G401 (cell line): ENCODE results near the gene BDKRB1. TPM values are rescaled to one million over a fixed set of nuclear protein-coding genes. Genes with fewer than 3 reads are reported as not detected.
"Not testable (repeated sequence)": the region's sequence is repeated elsewhere in the genome, so short reads cannot be mapped to it uniquely, and the experiment has no call there.

Experiments
- DNase-seq: peaks from one replicate; pipeline ENCODE4 v3.0.0-alpha.2; 2015; ENCODE audit warnings: low spot score
- in situ Hi-C: cut with HindIII; loops from 2 replicates; pipeline ENCODE4 v1.10.0; 2016; ENCODE audit warnings: low sequenced_read_pairs, mixed read lengths
- total RNA-seq: library from RNA; depleted of rRNA; stranded (reverse); fragments of >200 nt; shearing (Covaris generic); gene quantifications from 2 replicates; pipeline ENCODE4 v1.2.3, GENCODE V29; 2014

Gene BDKRB1
- total RNA-seq, 1 experiment from 2014 or later, result not detected

DNA sequence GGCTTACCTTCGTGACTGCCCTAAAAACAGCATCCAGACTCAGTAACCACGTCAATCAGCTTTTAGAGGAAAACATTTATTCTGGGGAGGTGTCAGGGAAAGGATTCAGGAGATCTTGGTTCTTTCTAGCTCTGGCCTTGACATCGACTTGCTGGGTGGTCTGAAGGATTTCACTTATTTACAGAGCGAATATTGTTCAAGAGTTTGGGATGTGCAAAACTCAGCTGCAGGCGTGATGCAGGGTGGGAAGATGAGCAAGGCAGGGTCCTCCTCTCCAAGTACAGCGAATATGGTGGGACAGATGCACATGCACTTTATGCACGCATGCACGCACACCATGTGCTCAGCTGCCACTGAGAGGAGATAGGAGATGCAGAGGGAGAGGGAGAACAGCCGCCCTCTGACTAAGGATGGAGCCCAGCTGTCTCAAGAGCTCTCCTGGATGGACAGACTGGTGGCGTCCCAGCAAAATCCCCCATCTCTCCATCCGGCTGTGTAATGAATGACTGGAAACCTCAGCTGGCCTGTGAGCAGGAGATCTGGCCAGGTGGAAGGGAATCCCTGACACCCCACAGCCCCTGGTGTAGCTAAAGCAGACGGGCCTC, 24.4 kb upstream of the BDKRB1 start:
- in situ Hi-C loops, result no loop called here
- DNase-seq, result no peak

DNA sequence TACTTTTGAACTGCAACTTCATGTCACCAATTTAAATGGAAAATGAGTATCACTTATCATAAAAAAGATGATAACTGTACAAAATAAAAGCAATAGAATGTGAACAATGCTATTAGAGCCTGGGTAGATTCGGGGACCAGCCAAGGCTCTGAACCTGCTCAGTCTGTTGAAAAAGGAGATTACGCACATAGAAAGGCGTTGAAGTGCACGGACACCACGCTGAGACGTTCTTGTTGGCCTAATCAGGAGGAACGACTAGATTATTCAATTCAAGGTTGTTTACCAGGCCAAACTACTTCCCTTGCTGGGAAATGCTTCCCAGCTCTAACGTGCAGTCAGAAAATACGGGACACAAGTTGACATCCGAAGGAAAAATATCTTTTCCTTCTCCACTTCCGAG, 23.5 kb upstream of the BDKRB1 start:
- in situ Hi-C loops, result no loop called here
- no peak for DNase-seq

DNA sequence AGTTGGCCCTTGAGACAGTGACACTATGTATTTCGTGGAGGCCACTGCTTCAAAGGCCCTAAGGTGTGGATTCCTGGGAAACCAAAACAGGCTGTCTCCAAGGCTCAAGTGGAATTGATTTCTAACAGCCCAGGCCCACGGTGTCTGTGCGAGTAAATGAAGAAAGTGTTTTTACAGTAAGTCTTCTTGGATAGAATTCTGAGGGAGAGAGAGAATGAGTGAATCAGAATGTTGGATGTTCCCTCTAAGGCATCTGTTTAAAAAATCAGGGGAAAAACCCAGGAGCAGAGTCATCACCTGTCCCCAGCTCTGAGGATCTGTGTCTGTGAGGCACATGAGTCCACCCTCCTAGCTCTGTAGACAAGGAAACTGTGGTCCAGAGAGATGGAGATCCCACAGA, 22.3 kb upstream of the BDKRB1 start:
- no peak for DNase-seq
- in situ Hi-C loops, result no loop called here

DNA sequence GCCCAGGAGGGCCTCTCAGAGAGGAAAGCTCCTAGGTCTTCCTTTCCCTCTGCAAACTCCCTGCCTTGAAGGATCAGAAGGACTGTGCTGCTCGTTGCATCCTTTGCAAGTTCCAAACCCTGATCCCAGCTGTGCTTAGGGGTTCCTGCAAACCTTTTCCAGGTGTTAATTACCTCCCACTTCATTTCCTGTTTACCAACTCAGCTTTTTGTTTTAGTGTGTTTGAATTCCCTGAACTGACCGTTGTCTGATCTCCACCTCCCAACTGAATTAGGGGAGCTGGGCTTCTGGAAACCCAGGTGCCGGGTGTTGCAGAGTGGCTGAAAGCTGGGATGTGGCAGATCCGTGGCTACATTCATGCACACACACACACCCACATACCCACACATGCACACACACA, 20.6 kb upstream of the BDKRB1 start:
- DNase-seq, result no peak
- in situ Hi-C loops, result no loop called here

DNA sequence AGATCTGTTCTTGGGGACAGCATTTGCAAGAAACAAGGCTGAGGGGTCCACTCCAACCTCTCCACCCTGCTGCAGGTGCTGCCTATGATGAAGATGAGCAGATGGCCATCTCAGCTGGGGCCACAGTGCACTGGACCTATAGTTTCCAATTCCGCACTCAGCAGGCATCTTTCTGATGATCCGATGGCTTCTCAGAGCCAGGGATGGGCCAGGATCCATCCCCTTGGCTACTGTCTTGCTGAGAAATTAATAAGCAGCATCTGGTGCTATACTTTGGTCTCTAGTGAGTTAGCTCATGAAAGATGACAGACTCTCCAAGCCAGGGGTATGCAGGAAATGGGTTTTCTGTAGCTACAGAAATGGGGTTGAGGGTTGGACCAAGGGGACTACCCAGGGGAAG, 18.4 kb upstream of the BDKRB1 start:
- peak; percentile 74 for DNase-seq
- in situ Hi-C loops, result no loop called here

DNA sequence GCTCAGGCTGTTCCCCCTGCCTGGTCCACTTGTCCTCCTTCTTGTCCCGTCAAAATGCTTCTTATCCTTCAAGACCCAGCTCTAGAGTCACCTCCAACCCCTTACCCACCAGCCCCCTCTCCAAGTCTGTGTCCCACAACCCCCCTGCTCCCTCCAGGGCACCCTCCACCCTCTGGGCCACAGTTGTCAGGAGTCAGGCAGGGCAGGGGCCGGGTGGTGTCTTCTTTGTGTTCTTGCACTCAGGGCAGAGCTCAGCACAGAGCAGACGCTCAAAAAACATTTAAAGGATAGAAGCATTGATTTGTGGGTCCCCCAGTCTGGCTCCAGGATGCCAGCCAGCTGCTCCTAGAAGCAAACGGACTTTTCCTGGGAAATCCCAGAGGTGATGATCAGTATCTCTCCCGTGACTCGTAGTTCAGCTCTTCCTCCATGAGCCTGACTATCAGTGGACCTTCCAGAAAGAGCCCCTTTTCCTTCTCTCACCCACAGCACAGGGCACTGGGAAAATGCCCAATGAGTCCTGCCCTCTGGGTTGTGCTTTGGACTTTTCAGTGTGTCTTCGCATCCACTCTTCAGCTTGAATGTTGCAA, 17.2 kb upstream of the BDKRB1 start:
- in situ Hi-C loops, result no loop called here
- DNase-seq, result no peak

DNA sequence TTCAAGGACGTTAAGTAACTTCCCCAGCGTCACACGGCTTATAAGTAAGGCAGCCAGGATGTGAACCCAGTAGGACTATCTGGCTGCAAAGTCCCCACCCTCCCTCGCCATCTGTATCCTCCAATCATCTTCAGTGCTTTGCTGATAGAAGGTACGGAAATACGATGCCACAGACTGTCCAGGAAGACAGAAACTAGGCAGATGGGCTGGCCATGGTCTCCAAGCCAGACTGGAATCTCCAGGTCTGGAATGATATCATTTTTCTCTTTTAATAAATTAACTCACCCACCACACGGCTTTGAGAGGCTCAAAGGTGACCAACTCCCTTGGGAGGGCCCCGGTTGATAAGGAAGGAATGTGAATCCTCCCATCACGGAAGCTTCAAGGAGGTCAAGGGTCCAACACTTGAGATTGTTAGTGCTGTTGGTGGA, 16.3 kb upstream of the BDKRB1 start:
- in situ Hi-C loops, result no loop called here
- no peak for DNase-seq

DNA sequence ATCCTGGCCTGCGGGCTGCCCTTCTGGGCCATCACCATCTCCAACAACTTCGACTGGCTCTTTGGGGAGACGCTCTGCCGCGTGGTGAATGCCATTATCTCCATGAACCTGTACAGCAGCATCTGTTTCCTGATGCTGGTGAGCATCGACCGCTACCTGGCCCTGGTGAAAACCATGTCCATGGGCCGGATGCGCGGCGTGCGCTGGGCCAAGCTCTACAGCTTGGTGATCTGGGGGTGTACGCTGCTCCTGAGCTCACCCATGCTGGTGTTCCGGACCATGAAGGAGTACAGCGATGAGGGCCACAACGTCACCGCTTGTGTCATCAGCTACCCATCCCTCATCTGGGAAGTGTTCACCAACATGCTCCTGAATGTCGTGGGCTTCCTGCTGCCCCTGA, 15.4 kb upstream of the BDKRB1 start:
- in situ Hi-C loops, result no loop called here
- no peak for DNase-seq

DNA sequence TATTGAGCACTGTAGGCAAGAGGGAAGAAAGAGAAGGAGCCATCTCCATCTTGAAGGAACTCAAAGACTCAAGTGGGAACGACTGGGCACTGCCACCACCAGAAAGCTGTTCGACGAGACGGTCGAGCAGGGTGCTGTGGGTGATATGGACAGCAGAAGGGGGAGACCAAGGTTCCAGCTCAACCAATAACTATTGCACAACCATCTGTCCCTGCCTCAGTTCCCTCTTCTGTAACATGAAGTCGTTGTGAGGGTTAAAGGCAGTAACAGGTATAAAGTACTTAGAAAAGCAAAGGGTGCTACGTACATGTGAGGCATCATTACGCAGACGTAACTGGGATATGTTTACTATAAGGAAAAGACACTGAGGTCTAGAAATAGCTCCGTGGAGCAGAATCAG, 13.9 kb upstream of the BDKRB1 start:
- no peak for DNase-seq
- in situ Hi-C loops, result no loop called here

DNA sequence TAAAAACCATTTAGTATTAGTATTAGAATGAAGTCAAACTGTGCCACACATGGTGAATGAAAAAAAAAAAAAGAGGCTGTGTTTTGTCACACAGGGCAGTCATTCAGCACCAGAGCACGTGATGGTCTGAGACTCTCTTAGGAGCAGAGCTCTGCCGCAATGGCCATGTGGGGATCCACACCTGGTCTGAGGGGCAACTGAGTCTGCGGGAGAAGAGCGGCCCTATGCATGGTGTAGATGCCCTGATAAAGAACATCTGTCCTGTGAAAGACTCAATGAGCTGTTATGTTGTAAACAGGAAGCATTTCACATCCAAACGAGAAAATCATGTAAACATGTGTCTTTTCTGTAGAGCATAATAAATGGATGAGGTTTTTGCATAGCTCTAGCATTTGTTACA, 12.2 kb upstream of the BDKRB1 start:
- in situ Hi-C loops, result no loop called here
- DNase-seq, result no peak

DNA sequence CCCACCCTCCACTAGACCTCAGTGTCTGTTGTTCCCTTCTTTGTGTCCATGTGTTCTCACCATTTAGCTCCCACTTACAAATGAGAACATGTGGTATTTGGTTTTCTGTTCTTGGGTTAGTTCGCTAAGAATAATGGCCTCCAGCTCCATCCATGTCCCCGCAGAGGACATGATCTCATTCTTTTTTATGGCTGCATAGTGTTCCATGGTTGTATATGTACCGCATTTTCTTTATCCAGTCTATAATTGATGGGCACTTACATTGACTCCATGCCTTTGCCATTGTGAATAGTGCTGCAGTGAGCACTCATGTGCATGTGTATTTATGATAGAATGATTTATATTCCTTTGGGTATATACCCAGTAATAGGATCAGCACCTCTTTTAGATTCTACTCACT, 10.9 kb upstream of the BDKRB1 start:
- in situ Hi-C loops, DNase-seq: not testable (repeated sequence)

DNA sequence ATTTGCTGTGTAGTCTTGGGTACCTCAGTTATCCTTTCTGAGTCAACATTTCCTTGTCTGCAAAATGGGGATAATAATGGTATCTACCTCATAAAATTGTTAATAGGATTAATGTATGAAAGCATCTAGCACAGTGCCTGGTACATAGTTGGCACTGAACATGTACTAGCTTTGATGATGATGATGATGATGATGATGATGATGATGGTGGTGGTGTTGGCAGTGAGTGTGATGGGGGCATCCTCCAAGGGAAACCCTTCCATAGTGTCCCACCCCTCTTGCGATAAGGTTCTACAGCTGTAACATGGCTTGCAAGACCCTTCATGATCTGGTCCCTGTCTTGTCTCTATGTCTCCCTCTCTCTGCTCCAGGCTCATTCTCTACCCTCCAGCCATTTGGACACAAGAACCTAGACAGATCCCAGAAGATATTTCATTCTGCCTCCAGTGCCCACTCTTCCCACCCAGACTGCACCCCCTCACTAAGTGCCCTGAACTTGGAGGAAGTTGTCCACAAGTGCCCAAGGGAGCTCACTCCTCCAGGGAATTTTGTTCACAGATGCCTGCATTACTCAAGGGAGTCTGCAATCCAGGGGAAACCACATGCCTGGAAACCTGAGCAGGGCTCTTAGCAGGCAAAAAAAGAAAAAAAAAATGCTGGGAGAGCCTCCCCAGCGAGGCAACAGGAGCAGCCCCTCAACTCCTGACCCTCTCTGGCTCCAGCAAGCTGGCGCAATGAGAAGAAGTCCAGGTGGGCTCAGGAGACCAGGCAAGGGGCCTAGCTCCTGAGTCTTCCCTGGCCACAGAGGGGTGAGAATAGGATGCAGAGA, 10.1 kb upstream of the BDKRB1 start:
- no peak for DNase-seq

DNA sequence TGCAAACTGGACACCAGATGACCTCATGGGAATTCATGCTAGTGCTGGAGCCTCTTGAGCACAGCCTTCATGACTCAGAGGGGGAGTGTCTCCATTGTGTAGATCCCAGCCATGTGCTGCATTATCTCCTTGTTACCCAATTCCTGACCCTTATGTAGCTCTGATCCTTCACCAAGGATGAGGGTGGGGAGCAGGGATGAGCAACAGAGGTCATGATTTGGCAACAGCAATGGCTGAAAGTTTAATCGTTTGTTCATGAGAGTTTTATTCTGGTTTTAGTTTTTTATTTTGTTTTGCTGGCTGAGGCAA, 9.5 kb upstream of the BDKRB1 start:
- no peak for DNase-seq
- in situ Hi-C loops, result no loop called here

More for the DNA sequence above, 10.1 kb upstream of the BDKRB1 start:
- in situ Hi-C loops, result no loop called here

DNA sequence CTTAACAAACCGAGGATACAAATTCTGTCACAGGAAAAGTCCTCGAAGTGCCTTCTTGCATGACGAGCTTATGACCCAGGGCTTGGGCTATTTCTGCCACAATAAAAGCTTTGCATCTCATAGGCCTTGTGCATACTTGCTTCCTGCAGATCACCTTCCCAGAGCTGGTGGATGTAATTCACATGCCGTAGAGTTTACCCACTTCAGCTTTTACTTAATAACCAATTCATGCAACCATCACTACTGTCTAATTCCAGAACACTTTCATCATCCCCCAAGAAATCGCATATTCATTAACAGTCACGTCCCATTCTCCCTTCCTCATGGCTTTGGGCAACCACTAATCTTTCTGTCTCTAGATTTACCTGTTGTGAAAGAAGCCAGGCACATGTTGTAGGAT, 9.0 kb upstream of the BDKRB1 start:
- no peak for DNase-seq
- in situ Hi-C loops, result no loop called here

DNA sequence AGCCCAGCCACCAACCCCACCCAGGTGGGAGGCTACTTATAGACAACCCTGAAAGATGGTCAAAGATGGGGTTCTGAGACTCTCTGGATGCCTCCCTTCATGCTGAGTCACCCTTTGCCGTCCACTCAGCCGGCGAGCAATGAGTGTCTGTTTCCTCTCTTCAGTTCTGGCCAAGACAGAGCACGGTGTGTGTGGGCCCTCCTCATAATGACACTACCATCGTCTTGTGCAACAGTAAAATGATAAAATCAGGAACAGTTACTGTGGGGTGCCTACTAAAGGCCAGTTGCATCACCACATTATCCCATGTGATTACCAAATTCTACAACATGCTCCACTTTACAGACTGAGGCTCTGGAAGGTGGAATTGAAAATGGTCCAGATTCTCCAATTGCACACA, 7.0 kb upstream of the BDKRB1 start:
- DNase-seq, result no peak
- in situ Hi-C loops, result no loop called here

DNA sequence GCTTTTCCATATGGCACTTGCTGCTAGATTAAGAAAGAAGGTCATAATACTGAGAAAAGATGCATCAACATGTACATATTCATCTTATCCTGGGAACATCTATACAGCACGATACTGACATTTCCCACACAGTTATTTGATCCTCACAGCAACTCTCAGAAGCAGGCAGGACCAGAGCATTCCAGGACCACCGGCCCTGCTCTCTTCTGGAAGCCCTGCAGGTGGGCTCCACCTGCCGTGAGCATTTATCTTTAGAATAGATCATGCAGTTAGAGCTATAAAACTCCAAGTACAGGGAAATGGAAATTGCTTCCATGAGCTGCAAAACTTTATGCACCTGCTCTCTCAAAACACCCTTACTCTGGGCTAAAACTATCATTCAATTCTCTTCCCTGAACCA, 5.5 kb upstream of the BDKRB1 start:
- DNase-seq, result no peak
- in situ Hi-C loops, result no loop called here

DNA sequence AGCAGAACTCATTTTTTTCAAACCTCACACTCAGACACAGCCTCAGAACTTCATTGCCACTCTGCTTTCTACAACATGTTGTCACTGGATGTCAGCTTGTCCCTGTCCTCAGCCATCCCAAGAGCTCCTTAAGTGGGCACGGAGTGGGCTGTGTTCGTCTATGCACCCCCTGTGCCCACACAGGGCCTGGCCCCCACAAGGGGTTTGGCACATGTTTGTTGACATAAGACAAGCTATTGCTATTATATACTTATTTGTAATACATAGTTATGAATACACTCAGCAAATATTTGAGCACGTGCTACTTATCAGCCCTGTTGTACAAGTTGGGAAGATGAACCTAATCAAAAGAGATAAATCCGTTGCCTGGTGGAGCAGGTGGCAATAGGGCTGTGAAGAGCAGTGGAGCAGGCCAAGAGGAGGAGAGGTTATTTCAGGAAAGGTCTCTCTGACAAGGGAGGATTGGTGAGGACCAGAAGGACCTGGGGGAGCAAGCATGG, 4.3 kb upstream of the BDKRB1 start:
- DNase-seq, result no peak
- in situ Hi-C loops, result no loop called here

DNA sequence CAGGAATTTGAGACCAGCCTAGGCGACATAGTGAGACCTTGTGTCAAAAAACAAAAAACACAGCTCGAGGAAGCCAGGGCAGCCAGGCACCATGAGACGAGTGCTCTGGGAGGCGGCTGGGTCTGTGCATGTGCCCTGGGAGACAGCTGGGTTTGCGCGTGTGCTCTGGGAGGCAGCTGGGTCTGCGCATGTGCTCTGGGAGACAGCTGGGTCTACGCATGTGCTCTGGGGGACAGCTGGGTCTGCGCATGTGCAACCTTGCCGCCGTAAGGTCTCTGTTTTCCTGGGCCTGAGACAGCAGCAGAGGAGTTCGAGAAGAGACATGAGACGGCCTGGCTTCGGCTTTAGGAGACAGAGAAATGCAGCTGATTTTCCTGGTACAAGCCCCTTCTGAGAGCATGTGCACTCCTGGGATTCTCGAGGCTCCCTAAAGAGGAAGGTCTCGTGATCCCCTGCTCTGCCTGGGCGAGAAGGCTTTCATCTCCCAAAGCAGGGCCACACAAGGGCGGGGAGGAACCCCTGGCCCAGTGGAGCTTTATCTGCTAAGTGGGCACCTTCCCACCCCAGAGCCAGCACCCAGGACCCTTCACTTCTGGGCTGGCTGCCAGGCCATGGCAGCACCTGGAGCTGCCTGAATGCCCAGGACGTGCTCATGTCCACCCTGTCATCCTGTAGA, 3.5 kb upstream of the BDKRB1 start:
- in situ Hi-C loops, result no loop called here

DNA sequence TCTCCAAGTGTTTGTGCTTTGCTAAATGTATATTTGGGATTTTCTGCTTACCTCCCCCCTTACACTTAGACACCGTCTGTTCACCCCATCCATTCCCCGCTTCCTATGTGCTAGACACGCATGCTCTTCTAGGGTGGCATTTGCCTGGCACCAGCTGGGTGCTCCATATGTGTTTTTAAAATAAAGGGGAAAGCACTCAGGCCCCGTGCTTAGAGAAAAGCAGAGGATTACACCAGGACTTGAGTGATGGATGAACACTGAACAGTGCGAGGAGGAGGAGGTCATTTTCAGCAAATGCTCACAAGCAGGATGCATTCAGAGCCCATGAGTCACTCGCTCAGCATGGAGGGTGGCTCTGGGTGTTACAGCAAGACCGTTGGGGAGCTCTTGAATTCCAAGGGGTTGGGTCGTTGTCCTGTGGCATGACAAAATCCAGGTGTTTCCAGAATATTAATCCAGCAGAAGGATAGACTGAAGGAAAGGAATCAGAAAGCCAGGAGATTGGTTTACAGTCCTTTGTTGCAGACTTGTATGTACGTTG, 2.9 kb upstream of the BDKRB1 start:
- in situ Hi-C loops, result no loop called here
- no peak for DNase-seq

More for the DNA sequence above, 3.5 kb upstream of the BDKRB1 start:
- no peak for DNase-seq

DNA sequence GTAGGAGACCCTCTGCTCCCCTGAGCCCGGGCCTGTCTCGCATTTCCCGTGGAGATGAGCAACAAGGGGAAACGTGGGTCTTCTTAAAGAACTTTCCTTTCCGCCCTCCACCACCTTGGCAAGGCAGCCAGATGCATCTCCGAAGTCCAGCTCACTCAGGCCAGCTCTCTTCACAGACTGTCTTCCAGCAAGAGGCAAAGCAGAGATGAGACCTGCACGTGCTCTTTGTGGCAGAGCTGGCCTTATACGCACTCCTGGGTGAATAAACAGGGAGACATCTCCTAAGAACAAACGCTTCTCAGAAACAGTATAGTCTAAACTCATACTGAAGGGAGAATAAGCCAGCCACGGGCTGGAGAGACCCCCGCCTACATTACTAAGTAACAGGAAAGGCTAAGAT, 1.3 kb upstream of the BDKRB1 start:
- in situ Hi-C loops, result no loop called here
- no peak for DNase-seq
